Measurements from ENCODE around the gene AMPD2. TPM values are rescaled to one million over a fixed set of nuclear protein-coding genes. Genes with fewer than 3 reads are reported as not detected.

AMPD2 gene
- total and polyA plus RNA-seq, 9 of the 15 experiments (the other 6 are each of a cell fraction or from before 2014, with no cell fraction given), result 2.0 to 77.7 (median 28.2) TPM

- TF ChIP-seq, protein P1, sequence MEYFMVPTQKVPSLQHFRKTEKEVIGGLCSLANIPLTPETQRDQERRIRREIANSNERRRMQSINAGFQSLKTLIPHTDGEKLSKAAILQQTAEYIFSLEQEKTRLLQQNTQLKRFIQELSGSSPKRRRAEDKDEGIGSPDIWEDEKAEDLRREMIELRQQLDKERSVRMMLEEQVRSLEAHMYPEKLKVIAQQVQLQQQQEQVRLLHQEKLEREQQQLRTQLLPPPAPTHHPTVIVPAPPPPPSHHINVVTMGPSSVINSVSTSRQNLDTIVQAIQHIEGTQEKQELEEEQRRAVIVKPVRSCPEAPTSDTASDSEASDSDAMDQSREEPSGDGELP (CRISPR knock-in tag; IDR thresholded peaks at IDR 0.05; ENCODE audit: borderline replicate concordance), result peak; percentile 45; the same call in 1 of the 2 replicates
- TF ChIP-seq, protein P2, sequence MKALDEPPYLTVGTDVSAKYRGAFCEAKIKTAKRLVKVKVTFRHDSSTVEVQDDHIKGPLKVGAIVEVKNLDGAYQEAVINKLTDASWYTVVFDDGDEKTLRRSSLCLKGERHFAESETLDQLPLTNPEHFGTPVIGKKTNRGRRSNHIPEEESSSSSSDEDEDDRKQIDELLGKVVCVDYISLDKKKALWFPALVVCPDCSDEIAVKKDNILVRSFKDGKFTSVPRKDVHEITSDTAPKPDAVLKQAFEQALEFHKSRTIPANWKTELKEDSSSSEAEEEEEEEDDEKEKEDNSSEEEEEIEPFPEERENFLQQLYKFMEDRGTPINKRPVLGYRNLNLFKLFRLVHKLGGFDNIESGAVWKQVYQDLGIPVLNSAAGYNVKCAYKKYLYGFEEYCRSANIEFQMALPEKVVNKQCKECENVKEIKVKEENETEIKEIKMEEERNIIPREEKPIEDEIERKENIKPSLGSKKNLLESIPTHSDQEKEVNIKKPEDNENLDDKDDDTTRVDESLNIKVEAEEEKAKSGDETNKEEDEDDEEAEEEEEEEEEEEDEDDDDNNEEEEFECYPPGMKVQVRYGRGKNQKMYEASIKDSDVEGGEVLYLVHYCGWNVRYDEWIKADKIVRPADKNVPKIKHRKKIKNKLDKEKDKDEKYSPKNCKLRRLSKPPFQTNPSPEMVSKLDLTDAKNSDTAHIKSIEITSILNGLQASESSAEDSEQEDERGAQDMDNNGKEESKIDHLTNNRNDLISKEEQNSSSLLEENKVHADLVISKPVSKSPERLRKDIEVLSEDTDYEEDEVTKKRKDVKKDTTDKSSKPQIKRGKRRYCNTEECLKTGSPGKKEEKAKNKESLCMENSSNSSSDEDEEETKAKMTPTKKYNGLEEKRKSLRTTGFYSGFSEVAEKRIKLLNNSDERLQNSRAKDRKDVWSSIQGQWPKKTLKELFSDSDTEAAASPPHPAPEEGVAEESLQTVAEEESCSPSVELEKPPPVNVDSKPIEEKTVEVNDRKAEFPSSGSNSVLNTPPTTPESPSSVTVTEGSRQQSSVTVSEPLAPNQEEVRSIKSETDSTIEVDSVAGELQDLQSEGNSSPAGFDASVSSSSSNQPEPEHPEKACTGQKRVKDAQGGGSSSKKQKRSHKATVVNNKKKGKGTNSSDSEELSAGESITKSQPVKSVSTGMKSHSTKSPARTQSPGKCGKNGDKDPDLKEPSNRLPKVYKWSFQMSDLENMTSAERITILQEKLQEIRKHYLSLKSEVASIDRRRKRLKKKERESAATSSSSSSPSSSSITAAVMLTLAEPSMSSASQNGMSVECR (CRISPR knock-in tag; IDR thresholded peaks at IDR 0.05), result peak; percentile 70; the same call in 1 of the 2 replicates
- TF ChIP-seq RBFOX2 (IDR thresholded peaks at IDR 0.05; ENCODE audit: low read depth, low read length), result peak; percentile 67
- peak; percentile 58 for TF ChIP-seq ETV1 (tag; conservative IDR thresholded peaks at IDR 0.05; ENCODE audit: low read depth)
- peak; percentile 49; the same call in 1 of the 2 replicates for TF ChIP-seq JUND (IDR thresholded peaks at IDR 0.05; ENCODE audit: borderline replicate concordance, low read depth, low read length)
- TF ChIP-seq JUND (tag; IDR thresholded peaks at IDR 0.05; ENCODE audit: borderline replicate concordance, low read depth, low read length), result no peak; the same call in 2 of the 3 replicates
- peak; percentile 22 for TF ChIP-seq TBP (optimal IDR thresholded peaks at IDR 0.05; ENCODE audit: low read depth, low read length)
- TF ChIP-seq, protein P3, sequence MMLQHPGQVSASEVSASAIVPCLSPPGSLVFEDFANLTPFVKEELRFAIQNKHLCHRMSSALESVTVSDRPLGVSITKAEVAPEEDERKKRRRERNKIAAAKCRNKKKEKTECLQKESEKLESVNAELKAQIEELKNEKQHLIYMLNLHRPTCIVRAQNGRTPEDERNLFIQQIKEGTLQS (IDR thresholded peaks at IDR 0.05), result 0 out of 2 replicates have a peak, but pooled peaks have one; percentile 18
- TF ChIP-seq, protein P3 (CRISPR knock-in tag; conservative IDR thresholded peaks at IDR 0.05), result no peak
- TF ChIP-seq, protein P4, sequence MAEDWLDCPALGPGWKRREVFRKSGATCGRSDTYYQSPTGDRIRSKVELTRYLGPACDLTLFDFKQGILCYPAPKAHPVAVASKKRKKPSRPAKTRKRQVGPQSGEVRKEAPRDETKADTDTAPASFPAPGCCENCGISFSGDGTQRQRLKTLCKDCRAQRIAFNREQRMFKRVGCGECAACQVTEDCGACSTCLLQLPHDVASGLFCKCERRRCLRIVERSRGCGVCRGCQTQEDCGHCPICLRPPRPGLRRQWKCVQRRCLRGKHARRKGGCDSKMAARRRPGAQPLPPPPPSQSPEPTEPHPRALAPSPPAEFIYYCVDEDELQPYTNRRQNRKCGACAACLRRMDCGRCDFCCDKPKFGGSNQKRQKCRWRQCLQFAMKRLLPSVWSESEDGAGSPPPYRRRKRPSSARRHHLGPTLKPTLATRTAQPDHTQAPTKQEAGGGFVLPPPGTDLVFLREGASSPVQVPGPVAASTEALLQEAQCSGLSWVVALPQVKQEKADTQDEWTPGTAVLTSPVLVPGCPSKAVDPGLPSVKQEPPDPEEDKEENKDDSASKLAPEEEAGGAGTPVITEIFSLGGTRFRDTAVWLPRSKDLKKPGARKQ (CRISPR knock-in tag; IDR thresholded peaks at IDR 0.05), result no peak
- peak; percentile 53; the same call in 1 of the 2 replicates for TF ChIP-seq SPI1 (IDR thresholded peaks at IDR 0.05; ENCODE audit: borderline replicate concordance, low read depth, low read length)
- TF ChIP-seq RREB1 (CRISPR knock-in tag; IDR thresholded peaks at IDR 0.05), result peak; percentile 83; the same call in 1 of the 2 replicates
- no peak for TF ChIP-seq ZZZ3 (IDR thresholded peaks at IDR 0.05)
Measured at GRCh38 chr1:109620841-109621286, 1.2 kb downstream of the AMPD2 start (continued).
